GM23338 (cell line): ENCODE data around the gene MEF2A.

Experiments
- NANOG ChIP-seq: IDR thresholded peaks from 2 replicates; pipeline ENCODE4 v1.6.1; 2016; ENCODE audit warnings: antibody characterized with exemption, borderline replicate concordance
- POLR2AphosphoS5 ChIP-seq: IDR thresholded peaks from 2 replicates; pipeline ENCODE4 v1.6.1; 2016; ENCODE audit warnings: antibody characterized with exemption, low read depth
- TF ChIP-seq, protein P1 (sequence below), 2 experiments: fragments of 200-600 bp in 1 of 2; sonication (generic) in 1 of 2; conservative IDR thresholded peaks; 2 replicates each; pipeline versions ENCODE4 v1.5.1 to v1.6.1; 2016 to 2017; ENCODE audit warnings: antibody characterized with exemption in 2 of 2, low read depth in 2 of 2, mild to moderate bottlenecking in 2 of 2, moderate library complexity in 1 of 2

DNA sequence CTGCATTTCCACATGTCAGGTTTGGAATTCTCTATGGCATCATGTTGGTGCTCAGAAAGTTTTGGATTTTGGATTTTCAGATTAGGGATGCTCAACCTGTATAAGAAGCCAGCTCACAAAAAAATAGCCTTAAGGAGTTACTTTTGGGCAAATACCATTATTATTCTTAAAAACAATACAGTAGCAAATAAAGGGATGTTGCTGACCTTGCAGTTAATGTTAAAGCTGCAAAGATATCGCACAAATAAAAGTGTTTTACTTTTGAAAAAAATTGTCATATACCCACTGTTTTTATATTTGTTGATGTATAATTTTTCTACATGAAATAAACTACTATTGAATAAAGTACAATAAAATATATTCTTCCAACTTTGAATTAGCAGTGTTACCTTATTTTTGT, 107.3 kb downstream of the MEF2A start:
- TF ChIP-seq, protein P1, sequence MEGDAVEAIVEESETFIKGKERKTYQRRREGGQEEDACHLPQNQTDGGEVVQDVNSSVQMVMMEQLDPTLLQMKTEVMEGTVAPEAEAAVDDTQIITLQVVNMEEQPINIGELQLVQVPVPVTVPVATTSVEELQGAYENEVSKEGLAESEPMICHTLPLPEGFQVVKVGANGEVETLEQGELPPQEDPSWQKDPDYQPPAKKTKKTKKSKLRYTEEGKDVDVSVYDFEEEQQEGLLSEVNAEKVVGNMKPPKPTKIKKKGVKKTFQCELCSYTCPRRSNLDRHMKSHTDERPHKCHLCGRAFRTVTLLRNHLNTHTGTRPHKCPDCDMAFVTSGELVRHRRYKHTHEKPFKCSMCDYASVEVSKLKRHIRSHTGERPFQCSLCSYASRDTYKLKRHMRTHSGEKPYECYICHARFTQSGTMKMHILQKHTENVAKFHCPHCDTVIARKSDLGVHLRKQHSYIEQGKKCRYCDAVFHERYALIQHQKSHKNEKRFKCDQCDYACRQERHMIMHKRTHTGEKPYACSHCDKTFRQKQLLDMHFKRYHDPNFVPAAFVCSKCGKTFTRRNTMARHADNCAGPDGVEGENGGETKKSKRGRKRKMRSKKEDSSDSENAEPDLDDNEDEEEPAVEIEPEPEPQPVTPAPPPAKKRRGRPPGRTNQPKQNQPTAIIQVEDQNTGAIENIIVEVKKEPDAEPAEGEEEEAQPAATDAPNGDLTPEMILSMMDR (conservative IDR thresholded peaks at IDR 0.05; ENCODE audit: low read depth in 2 of 2) = no peak
- TF ChIP-seq NANOG (no peak), POLR2AphosphoS5 (no peak)
